ENCODE results near the gene SLC24A1.

The SLC24A1 gene

GRCh38 chr15:65653801-65654521 is 32.2 kb downstream of the SLC24A1 start:
- Histone ChIP-seq H3K9ac (ENCODE audit: low read length) (no peak overlapping the region), H2AFZ (ENCODE audit: low read length) (no peak overlapping the region), H4K20me1 (ENCODE audit: insufficient read depth, low read length) (no peaks in the 10 kb centered on the region), H3K4me3 (ENCODE audit: low read depth, low read length, poor library complexity, severe bottlenecking) (no peak overlapping the region), H3K4me2 (ENCODE audit: low read length) (no peak overlapping the region), H3K9me2 (ENCODE audit: low read depth, low read length) (no peaks in the 10 kb centered on the region), H3F3A (ENCODE audit: insufficient read depth, low read length) (no peaks in the 10 kb centered on the region), H3K27ac (ENCODE audit: low read depth, low read length, poor library complexity, severe bottlenecking) (no peak overlapping the region), H3K36me3 (ENCODE audit: insufficient read depth, low read length) (peaks cover 49% of the 10 kb centered on the region; the same call in 1 of the 2 replicates), H3K9me3 (ENCODE audit: low read length) (no peaks in the 10 kb centered on the region), H3K27me3 (ENCODE audit: insufficient read depth, low read length) (no peaks in the 10 kb centered on the region), H3K79me2 (ENCODE audit: insufficient read depth, low read length) (no peaks in the 10 kb centered on the region), H3K4me1 (ENCODE audit: insufficient read depth, low read length, severe bottlenecking) (no peaks in the 10 kb centered on the region)
- no peak for TF ChIP-seq EZH2 (IDR thresholded peaks at IDR 0.05; ENCODE audit: borderline replicate concordance, low read length)
- no peak for TF ChIP-seq CTCF (IDR thresholded peaks at IDR 0.05; ENCODE audit: low read length)

DNA sequence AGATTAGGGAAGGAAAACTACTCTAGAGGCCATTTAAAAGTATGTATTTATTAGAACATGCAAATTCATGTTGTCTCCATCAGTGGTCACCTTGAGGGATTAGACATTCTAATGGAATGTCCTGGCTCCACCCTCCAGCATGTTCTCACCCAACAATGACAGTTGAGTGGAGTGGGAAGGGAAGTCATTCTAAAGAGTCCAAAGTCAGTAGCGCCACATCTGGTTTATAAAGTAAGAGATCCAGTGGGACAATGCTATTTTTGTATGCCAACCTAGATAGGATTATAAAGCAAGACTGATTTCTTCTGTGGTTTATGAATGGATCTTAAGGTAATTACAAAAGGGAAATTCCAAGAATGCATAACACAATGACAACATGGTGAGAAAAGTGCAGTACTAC is 33.3 kb downstream of the SLC24A1 start:
- H3K9me2 ChIP-seq (ENCODE audit: low read depth, low read length), result no peaks in the 10 kb centered on the region
- H3K36me3 ChIP-seq (ENCODE audit: insufficient read depth, low read length), result peaks cover 58% of the 10 kb centered on the region; the same call in 1 of the 2 replicates
- H3K79me2 ChIP-seq (ENCODE audit: insufficient read depth, low read length), result no peaks in the 10 kb centered on the region
- no peak for TF ChIP-seq CTCF (IDR thresholded peaks at IDR 0.05; ENCODE audit: low read length)
- TF ChIP-seq EZH2 (IDR thresholded peaks at IDR 0.05; ENCODE audit: borderline replicate concordance, low read length), result no peak
- H3K9me3 ChIP-seq (ENCODE audit: low read length), result no peaks in the 10 kb centered on the region
- no peaks in the 10 kb centered on the region for H3F3A ChIP-seq (ENCODE audit: insufficient read depth, low read length)
- H2AFZ ChIP-seq (ENCODE audit: low read length), result no peak overlapping the region
- H3K4me2 ChIP-seq (ENCODE audit: low read length), result no peak overlapping the region
- H4K20me1 ChIP-seq (ENCODE audit: insufficient read depth, low read length), result no peaks in the 10 kb centered on the region
- no peak overlapping the region for H3K9ac ChIP-seq (ENCODE audit: low read length)
- H3K27me3 ChIP-seq (ENCODE audit: insufficient read depth, low read length), result no peaks in the 10 kb centered on the region
- no peak overlapping the region for H3K4me3 ChIP-seq (ENCODE audit: low read depth, low read length, poor library complexity, severe bottlenecking)
- H3K27ac ChIP-seq (ENCODE audit: low read depth, low read length, poor library complexity, severe bottlenecking), result no peak overlapping the region
- no peaks in the 10 kb centered on the region for H3K4me1 ChIP-seq (ENCODE audit: insufficient read depth, low read length, severe bottlenecking)

GRCh38 chr15:65655457-65655856 is 33.7 kb downstream of the SLC24A1 start:
- H3K4me1 ChIP-seq (ENCODE audit: insufficient read depth, low read length, severe bottlenecking), result no peaks in the 10 kb centered on the region
- no peaks in the 10 kb centered on the region for H4K20me1 ChIP-seq (ENCODE audit: insufficient read depth, low read length)
- no peak overlapping the region for H2AFZ ChIP-seq (ENCODE audit: low read length)
- H3K27ac ChIP-seq (ENCODE audit: low read depth, low read length, poor library complexity, severe bottlenecking), result no peak overlapping the region
- TF ChIP-seq CTCF (IDR thresholded peaks at IDR 0.05; ENCODE audit: low read length) (no peak), EZH2 (IDR thresholded peaks at IDR 0.05; ENCODE audit: borderline replicate concordance, low read length) (no peak)
- no peaks in the 10 kb centered on the region for H3K27me3 ChIP-seq (ENCODE audit: insufficient read depth, low read length)
- H3K9me3 ChIP-seq (ENCODE audit: low read length), result no peaks in the 10 kb centered on the region
- no peak overlapping the region for H3K4me2 ChIP-seq (ENCODE audit: low read length)
- H3K79me2 ChIP-seq (ENCODE audit: insufficient read depth, low read length), result no peaks in the 10 kb centered on the region
- peaks cover 60% of the 10 kb centered on the region; the same call in 1 of the 2 replicates for H3K36me3 ChIP-seq (ENCODE audit: insufficient read depth, low read length)
- no peaks in the 10 kb centered on the region for H3F3A ChIP-seq (ENCODE audit: insufficient read depth, low read length)
- H3K4me3 ChIP-seq (ENCODE audit: low read depth, low read length, poor library complexity, severe bottlenecking), result no peak overlapping the region
- no peak overlapping the region for H3K9ac ChIP-seq (ENCODE audit: low read length)
- no peaks in the 10 kb centered on the region for H3K9me2 ChIP-seq (ENCODE audit: low read depth, low read length)
